GM23248 (cell line): ENCODE data around the gene RSPH10B.

Experiments used
- EZH2 ChIP-seq: fragments of 200-600 bp; sonication (generic); IDR thresholded peaks from 2 replicates; pipeline ENCODE4 v1.6.1; 2018; ENCODE audit warnings: antibody characterized with exemption, mild to moderate bottlenecking; ENCODE audit not compliant: insufficient read depth, poor library complexity, severe bottlenecking
- EZH2phosphoT487 ChIP-seq: fragments of 200-600 bp; sonication (generic); IDR thresholded peaks from 2 replicates; pipeline ENCODE4 v1.6.1; 2018; ENCODE audit warnings: antibody characterized with exemption, moderate library complexity, mild to moderate bottlenecking, low read depth; ENCODE audit not compliant: insufficient read depth

DNA sequence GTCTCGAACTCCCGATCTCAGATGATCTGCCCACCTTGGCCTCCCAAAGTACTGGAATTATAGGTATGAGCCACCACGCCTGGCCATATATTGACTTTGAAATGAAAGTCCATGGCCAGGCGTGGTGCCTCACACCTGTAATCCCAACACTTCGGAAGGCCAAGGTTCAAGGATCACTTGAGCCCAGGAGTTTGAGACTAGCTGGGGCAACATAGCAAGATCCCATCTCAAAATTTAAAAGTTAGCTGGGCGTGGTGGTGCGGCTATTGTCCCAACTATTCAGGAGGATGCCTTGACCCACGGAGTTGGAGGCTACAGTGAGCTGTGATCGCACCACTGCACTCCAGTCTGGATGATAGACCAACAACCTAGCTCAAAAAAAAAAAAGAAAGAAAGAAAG, 78.0 kb downstream of the RSPH10B start:
- TF ChIP-seq EZH2phosphoT487 (no peak), EZH2 (no peak)
